GM12878 (cell line): ENCODE results near the gene HYOU1. TPM values are rescaled to one million over a fixed set of nuclear protein-coding genes. Genes with fewer than 3 reads are reported as not detected.

Experiments
- ATAC-seq: fragments of 200-7000 bp; cut with Tn5 transposase; 3 replicates; pipeline ENCODE4 v1.9.1; 2020; ENCODE audit warnings: mild to moderate bottlenecking, moderate library complexity
- BruUV-seq: library from RNA; stranded (reverse); fragments of 400-500 nt; replicated peaks from 2 replicates; lab custom pipeline; 2021; lab: Mats Ljungman, UMichigan
- CTCF ChIA-PET: fragments of 300-600 bp; sonication (Branson Sonifier 250); formaldehyde crosslinking; extraction: SDS; loops from one replicate; lab custom pipeline; 2021; ENCODE audit warnings: inconsistent platforms; lab: Yijun Ruan, JAX
- POLR2A ChIA-PET: fragments of 350-600 bp; formaldehyde crosslinking; extraction: SDS; loops from one replicate; lab custom pipeline; 2021; ENCODE audit warnings: inconsistent platforms; lab: Charles Lee
- RAD21 ChIA-PET: fragments of 300-600 bp; sonication (Branson Sonifier 250); formaldehyde crosslinking; loops from one replicate; lab custom pipeline; 2023; ENCODE audit warnings: antibody characterized with exemption; ENCODE audit not compliant: unreplicated experiment; lab: Charles Lee
- SMC1A ChIA-PET: fragments of 300-600 bp; sonication (Branson Sonifier 250); formaldehyde crosslinking; loops from one replicate; lab custom pipeline; 2023; ENCODE audit not compliant: unreplicated experiment, uncharacterized antibody; lab: Charles Lee
- DNase-seq: peaks from one replicate; pipeline ENCODE4 v3.0.0-alpha.2; 2011; ENCODE audit warnings: low read depth, low spot score
- FAIRE-seq: peaks from 3 replicates; lab custom pipeline; 2011; peaks lifted over from hg19 to GRCh38; lab: Jason Lieb, UNC
- H2AFZ ChIP-seq: 2 replicates; pipeline ENCODE4 v1.6.0; 2011; ENCODE audit warnings: low read depth, low read length, control low read depth; ENCODE audit not compliant: control insufficient read depth
- H3K27ac ChIP-seq: 2 replicates; pipeline ENCODE4 v1.5.1; 2011; ENCODE audit warnings: control low read depth; ENCODE audit not compliant: control insufficient read depth, insufficient read depth
- H3K27me3 ChIP-seq, 2 experiments: replicated peaks in 1 of 2; 2 replicates each; pipeline versions ENCODE4 v1.6.0 to v1.6.1; 2011; ENCODE audit warnings: low read length in 1 of 2; ENCODE audit not compliant: control insufficient read depth in 2 of 2, insufficient read depth in 2 of 2
- H3K36me3 ChIP-seq, 2 experiments: 2 replicates each; pipeline ENCODE4 v1.5.1; 2011; ENCODE audit warnings: low read length in 1 of 2; ENCODE audit not compliant: control insufficient read depth in 2 of 2, insufficient read depth in 2 of 2
- H3K4me1 ChIP-seq: 2 replicates; pipeline ENCODE4 v1.6.1; 2011; ENCODE audit warnings: mild to moderate bottlenecking, low read length, moderate library complexity, mixed read lengths; ENCODE audit not compliant: control insufficient read depth, insufficient read depth
- H3K4me2 ChIP-seq: 2 replicates; pipeline ENCODE4 v1.6.0; 2011; ENCODE audit warnings: control low read depth; ENCODE audit not compliant: control insufficient read depth, insufficient read depth
- H3K4me3 ChIP-seq: fragments of 200-600 bp; sonication (generic); 2 replicates; pipeline ENCODE4 v1.5.1; 2016
- H3K79me2 ChIP-seq: 2 replicates; pipeline ENCODE4 v1.6.0; 2011; ENCODE audit warnings: low read length; ENCODE audit not compliant: control insufficient read depth, insufficient read depth
- H3K9ac ChIP-seq: 2 replicates; pipeline ENCODE4 v1.8.0; 2011; ENCODE audit warnings: low read length, control low read depth, mixed read lengths; ENCODE audit not compliant: control insufficient read depth, insufficient read depth
- H3K9me3 ChIP-seq: replicated peaks from 3 replicates; pipeline ENCODE4 v1.5.1; 2011; ENCODE audit warnings: mild to moderate bottlenecking, low read length; ENCODE audit not compliant: control insufficient read depth, insufficient read depth
- H4K20me1 ChIP-seq: 2 replicates; pipeline ENCODE4 v1.6.0; 2011; ENCODE audit not compliant: control insufficient read depth, insufficient read depth
- JUNB ChIP-seq: IDR thresholded peaks from 2 replicates; pipeline ENCODE4 v1.6.1; 2016; ENCODE audit warnings: antibody characterized with exemption, mild to moderate bottlenecking
- NFIC ChIP-seq: IDR thresholded peaks from 2 replicates; pipeline ENCODE4 v1.6.1; 2012; ENCODE audit warnings: low read depth, mild to moderate bottlenecking, inconsistent platforms, low read length, moderate library complexity
- PAX5 ChIP-seq: IDR thresholded peaks from 2 replicates; pipeline ENCODE4 v1.6.1; 2011; ENCODE audit warnings: low read depth, low read length, borderline replicate concordance
- POLR2A ChIP-seq: IDR thresholded peaks from 2 replicates; pipeline ENCODE4 v1.6.1; 2011; ENCODE audit warnings: low read depth, mild to moderate bottlenecking, low read length
- POLR2AphosphoS5 ChIP-seq: IDR thresholded peaks from 2 replicates; pipeline ENCODE4 v1.6.1; 2011; ENCODE audit warnings: mild to moderate bottlenecking, low read length, inconsistent platforms
- YY1 ChIP-seq: IDR thresholded peaks from 2 replicates; pipeline ENCODE4 v1.6.1; 2011; ENCODE audit warnings: low read depth, mild to moderate bottlenecking, low read length
- WGBS: methylation state at CpG from one replicate; pipeline ENCODE4 v1.1.6; 2016; ENCODE audit warnings: low lambda C conversion rate; ENCODE audit not compliant: insufficient replicate concordance, insufficient coverage; ENCODE audit errors: missing lambda C conversion rate; 5-methylcytosine and 5-hydroxymethylcytosine counted together
- in situ Hi-C: fragments of 300-500 bp; cut with MboI; formaldehyde crosslinking; loops from 9 replicates; pipeline ENCODE4 v1.14.3; 2018; ENCODE audit warnings: mixed read lengths
- intact Hi-C: fragments of 100-400 bp; cut with micrococcal nuclease; formaldehyde crosslinking; loops from one replicate; pipeline ENCODE4 v1.14.2; 2022; ENCODE audit not compliant: unreplicated experiment
- polyA plus RNA-seq, 11 experiments: library from polyadenylated mRNA; depleted of rRNA in 4 of 11; unstranded in 6 of 11; stranded (reverse) in 5 of 11; fragments of >200 nt; fragmentation: Nextera tagmentation in 4 of 11; fragmentation: Illumina TruSeq in 1 of 11; extraction: Ambion mirVana in 4 of 11; extraction: Trizol in 1 of 11; gene quantifications; 1 replicate in 1 of 11; 2 replicates in 10 of 11; pipeline versions ENCODE4 v1.2.1 to v1.2.3, GENCODE V29; 2011 to 2016; ENCODE audit warnings: inconsistent platforms in 2 of 11, missing spikeins in 2 of 11, low read depth in 1 of 11
- total RNA-seq, 4 experiments: library from RNA; depleted of rRNA in 3 of 4; stranded (reverse); fragments of >200 nt in 3 of 4; fragmentation: Illumina TruSeq in 1 of 4; extraction: Trizol in 1 of 4; gene quantifications; 2 replicates each; pipeline versions ENCODE4 v1.2.1 to v1.2.3, GENCODE V29; 2013 to 2021
- TF ChIP-seq, protein P1 (sequence below): fragments of 450-650 bp; IDR thresholded peaks from 2 replicates; pipeline ENCODE4 v1.6.1; 2017; ENCODE audit warnings: mild to moderate bottlenecking

HYOU1 gene
- total and polyA plus RNA-seq, 10 of the 15 experiments (the other 5 are each of a cell fraction or from before 2014, with no cell fraction given), result 15.4 to 157 (median 109) TPM

DNA sequence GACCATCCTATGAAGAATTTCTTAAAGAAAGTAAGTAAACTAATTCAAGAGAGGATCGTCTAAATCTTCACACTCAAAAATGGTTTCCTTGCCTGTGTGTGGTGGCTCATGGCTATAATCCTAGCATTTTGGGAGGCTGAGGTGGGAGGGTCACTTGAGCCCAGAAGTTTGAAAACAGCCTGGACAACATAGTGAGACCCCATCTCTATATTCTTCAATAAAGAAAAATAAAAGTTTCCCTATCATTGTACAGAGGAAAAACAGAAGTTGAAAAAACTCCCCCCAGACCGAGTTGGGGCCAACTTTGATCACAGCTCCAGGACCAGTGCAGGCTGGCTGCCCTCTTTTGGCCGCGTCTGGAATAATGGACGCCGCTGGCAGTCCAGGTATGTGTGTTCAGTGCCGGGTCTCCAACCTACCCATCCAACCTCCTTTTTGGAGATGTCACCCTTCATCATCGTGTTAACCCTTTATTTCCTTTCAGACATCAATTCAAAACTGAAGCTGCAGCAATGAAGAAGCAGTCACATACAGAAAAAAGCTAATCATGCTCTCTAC is 41.9 kb downstream of the HYOU1 start:
- ChIA-PET POLR2A (interaction anchor here (1.0 to 1.8 kb wide), 6 partner anchors 13 to 40 kb away, joined by 3 to 9 read pairs (median 3); no protein-coding TSS in a partner anchor), SMC1A (interaction anchor here (1.1 to 6.4 kb wide), 3 partner anchors 12 to 17 kb away, joined by 4 to 40 read pairs (median 26); partner anchors contain the start of genes CENATAC and SLC37A4), RAD21 (interaction anchor here (0.8 to 1.4 kb wide), 4 partner anchors 10 to 323 kb away, joined by 3 read pairs; partner anchors contain the start of gene SLC37A4), CTCF (interaction anchor here (0.7 to 2.5 kb wide), 7 partner anchors 12 to 309 kb away, joined by 3 to 8 read pairs (median 3); no protein-coding TSS in a partner anchor)
- H3K4me2 ChIP-seq, result no peak overlapping the region
- no peaks in the 10 kb centered on the region; the same call in 2 of the 3 replicates for H3K9me3 ChIP-seq
- FAIRE-seq (no peak), DNase-seq (no peak), ATAC-seq (no peak)
- peaks cover 17 to 24% of the 10 kb centered on the region in 2 experiments for H3K36me3 ChIP-seq
- peaks cover 45% of the 10 kb centered on the region for H3K79me2 ChIP-seq
- H3K27me3 ChIP-seq, result no peaks in the 10 kb centered on the region
- H3K27ac ChIP-seq, result no peak overlapping the region
- 86% methylated on average over 8 of the region's 8 CpGs for WGBS
- in situ Hi-C loops (no loop called here), intact Hi-C loops (loop anchor here (5.0 kb wide), 1 partner anchor 87 kb away; the partner anchor contains the start of gene DPAGT1)
- H4K20me1 ChIP-seq, result no peaks in the 10 kb centered on the region
- TF ChIP-seq, protein P1, sequence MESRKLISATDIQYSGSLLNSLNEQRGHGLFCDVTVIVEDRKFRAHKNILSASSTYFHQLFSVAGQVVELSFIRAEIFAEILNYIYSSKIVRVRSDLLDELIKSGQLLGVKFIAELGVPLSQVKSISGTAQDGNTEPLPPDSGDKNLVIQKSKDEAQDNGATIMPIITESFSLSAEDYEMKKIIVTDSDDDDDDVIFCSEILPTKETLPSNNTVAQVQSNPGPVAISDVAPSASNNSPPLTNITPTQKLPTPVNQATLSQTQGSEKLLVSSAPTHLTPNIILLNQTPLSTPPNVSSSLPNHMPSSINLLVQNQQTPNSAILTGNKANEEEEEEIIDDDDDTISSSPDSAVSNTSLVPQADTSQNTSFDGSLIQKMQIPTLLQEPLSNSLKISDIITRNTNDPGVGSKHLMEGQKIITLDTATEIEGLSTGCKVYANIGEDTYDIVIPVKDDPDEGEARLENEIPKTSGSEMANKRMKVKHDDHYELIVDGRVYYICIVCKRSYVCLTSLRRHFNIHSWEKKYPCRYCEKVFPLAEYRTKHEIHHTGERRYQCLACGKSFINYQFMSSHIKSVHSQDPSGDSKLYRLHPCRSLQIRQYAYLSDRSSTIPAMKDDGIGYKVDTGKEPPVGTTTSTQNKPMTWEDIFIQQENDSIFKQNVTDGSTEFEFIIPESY, result peak; percentile 59; the same call in 1 of the 2 replicates
- TF ChIP-seq POLR2A (peak; percentile 29), JUNB (no peak), PAX5 (no peak), NFIC (no peak), YY1 (peak; percentile 48; the same call in 1 of the 2 replicates), POLR2AphosphoS5 (0 out of 2 replicates have a peak, but pooled peaks have one; percentile 56)
- no peak overlapping the region for H3K4me3 ChIP-seq
- no peak overlapping the region for H2AFZ ChIP-seq
- no TSS peak for BruUV-seq
- H3K4me1 ChIP-seq, result no peaks in the 10 kb centered on the region; the same call in 1 of the 2 replicates
- no peak overlapping the region for H3K9ac ChIP-seq
